Measurements from ENCODE around the gene CORO2A.

CORO2A gene

GRCh38 chr9:98100456-98100855, 92.0 kb downstream of the CORO2A start:
- no peak overlapping the region for H3K4me3 ChIP-seq (ENCODE audit: low read depth, low read length)
- TF ChIP-seq CTCF (IDR thresholded peaks at IDR 0.05; ENCODE audit: low read depth, low read length): no peak

DNA sequence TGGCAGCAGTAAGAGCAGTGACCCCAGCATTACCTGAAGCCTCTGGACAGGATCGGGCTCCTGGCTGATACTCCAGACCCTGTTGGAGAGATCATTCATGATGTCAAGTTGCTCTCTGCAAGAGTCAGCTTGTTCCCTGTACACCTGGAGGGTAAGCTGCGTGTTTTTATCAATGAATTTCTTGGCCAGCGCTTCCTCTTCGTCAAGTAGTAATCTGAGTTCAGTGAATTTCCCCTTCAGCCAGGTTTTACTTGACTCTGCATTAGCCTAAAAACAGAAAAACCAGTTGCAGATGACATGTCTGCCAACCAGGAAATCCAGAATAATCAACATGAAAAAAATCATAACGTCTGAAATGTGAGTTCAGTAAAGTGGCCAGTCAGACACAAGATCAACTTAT, 92.5 kb downstream of the CORO2A start:
- TF ChIP-seq CTCF (IDR thresholded peaks at IDR 0.05; ENCODE audit: low read depth, low read length): no peak

GRCh38 chr9:98099346-98099745, 93.1 kb downstream of the CORO2A start:
- no peak for TF ChIP-seq CTCF (IDR thresholded peaks at IDR 0.05; ENCODE audit: low read depth, low read length)
- H3K4me3 ChIP-seq (ENCODE audit: low read depth, low read length): no peak overlapping the region

More for the DNA sequence above, 92.5 kb downstream of the CORO2A start:
- no peak overlapping the region for H3K4me3 ChIP-seq (ENCODE audit: low read depth, low read length)

DNA sequence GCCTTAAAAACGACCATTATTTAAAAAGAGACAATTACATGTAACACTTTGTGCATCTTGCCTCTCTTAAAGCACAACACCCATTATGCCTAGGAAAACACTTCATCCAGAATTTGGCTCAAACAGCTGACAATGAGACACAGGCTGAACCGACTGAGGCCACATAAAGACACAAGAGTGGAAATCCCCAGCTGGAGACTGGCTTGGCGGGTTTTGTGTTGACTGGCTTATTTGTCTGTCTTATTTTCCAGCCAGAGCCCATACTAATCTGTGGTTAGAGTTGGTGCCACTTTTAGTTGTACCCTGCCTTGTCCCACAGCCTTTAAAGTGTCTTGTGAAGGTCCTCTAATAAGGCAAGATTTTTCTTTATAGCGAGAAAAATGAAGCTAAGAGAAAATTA, 94.6 kb downstream of the CORO2A start:
- no peak overlapping the region for H3K4me3 ChIP-seq (ENCODE audit: low read depth, low read length)

GRCh38 chr9:98096091-98096490, 96.3 kb downstream of the CORO2A start:
- no peak overlapping the region for H3K4me3 ChIP-seq (ENCODE audit: low read depth, low read length)
- TF ChIP-seq CTCF (IDR thresholded peaks at IDR 0.05; ENCODE audit: low read depth, low read length): no peak

More for the DNA sequence above, 94.6 kb downstream of the CORO2A start:
- TF ChIP-seq CTCF (IDR thresholded peaks at IDR 0.05; ENCODE audit: low read depth, low read length): no peak

DNA sequence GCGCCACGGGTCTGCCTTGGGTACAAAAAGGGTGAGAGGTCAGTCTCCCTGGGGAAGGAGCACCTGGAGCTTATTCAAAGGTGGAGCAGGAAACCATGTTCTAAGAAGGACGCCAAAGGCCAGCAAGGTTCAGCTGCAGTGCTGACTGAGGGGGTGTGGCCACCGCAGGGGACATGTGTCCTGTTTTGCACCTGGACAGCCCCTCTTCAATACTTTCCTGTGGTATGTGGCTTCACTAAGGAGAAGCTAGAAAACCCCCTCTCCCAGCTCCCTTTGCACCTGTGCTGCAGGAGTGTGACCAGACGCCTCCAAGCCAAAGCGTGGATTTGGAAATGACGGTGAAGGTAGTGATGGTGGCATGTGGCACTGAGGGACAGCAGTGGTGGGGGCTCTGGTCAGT, 97.0 kb downstream of the CORO2A start:
- no peak overlapping the region for H3K4me3 ChIP-seq (ENCODE audit: low read depth, low read length)
- TF ChIP-seq CTCF (IDR thresholded peaks at IDR 0.05; ENCODE audit: low read depth, low read length): no peak

DNA sequence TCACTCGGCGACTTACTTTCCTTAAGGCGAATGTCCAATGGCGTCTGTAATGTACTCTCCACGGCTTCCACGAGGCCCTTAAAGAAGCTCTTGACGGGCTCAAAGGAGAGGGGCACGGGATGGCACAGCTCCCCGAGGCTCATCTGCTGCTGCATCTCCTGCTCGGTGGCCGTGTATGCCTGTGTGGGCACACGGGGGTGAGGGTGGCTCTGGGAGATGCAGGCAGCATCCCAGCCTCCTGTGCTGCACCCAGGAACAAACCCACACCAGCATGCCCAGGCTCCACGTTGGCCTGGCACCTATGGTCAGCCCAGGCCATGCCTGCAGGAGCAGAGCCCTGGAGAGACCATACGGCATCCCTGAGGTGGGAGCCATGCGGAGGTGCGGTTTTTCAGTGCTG, 97.6 kb downstream of the CORO2A start:
- no peak overlapping the region for H3K4me3 ChIP-seq (ENCODE audit: low read depth, low read length)
- TF ChIP-seq CTCF (IDR thresholded peaks at IDR 0.05; ENCODE audit: low read depth, low read length): no peak
